ENCODE measurements around the gene PTPRN2. TPM values are rescaled to one million over a fixed set of nuclear protein-coding genes. Genes with fewer than 3 reads are reported as not detected.

The PTPRN2 gene
- total and polyA plus RNA-seq, 8 donors: 4.9 to 136 (median 46.8) TPM

GRCh38 chr7:158472596-158472995, 115.0 kb downstream of the PTPRN2 start:
- Histone ChIP-seq H3K9me3 (no peaks in the 10 kb centered on the region), H3K4me1 (no peaks in the 10 kb centered on the region), H3K27ac (no peak overlapping the region), H3K4me3 (no peak overlapping the region), H3K36me3 (no peaks in the 10 kb centered on the region), H3K27me3 (peaks cover 0 to 15% (median 0%) of the 10 kb centered on the region in 3 donors)
- DNase-seq: no peak
- intact Hi-C loops (cut with DNase I; ENCODE audit: low total_unique reads): no loop called here
- WGBS, 5 donors: 75 to 82% (median 80%) methylated on average over 11 of the region's 11 CpGs
- TF ChIP-seq EP300 (IDR thresholded peaks at IDR 0.05) (no peak), POLR2A (IDR thresholded peaks at IDR 0.05) (no peak), CTCF (IDR thresholded peaks at IDR 0.05) (no peak), POLR2AphosphoS5 (IDR thresholded peaks at IDR 0.05) (no peak)

DNA sequence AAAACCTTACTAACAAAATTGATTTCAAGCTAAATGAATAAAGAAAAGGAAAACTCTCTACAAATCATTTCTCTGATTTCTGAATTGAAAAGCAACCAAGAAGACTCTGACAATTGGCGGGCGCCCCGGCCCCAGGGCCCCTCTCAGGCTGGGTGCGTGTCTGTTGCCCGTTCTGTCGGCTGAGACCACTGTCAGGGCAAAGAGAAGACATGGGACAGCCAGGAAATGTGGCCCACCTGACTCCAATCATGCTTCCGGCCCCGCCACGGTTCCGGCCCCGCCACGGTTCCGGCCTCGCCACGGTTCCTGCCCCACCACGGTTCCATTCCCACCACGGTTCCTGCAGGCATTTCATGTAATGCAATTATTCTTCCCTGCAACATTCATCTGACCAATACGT, 115.9 kb downstream of the PTPRN2 start:
- intact Hi-C loops (cut with DNase I; ENCODE audit: low total_unique reads): no loop called here
- TF ChIP-seq CTCF (IDR thresholded peaks at IDR 0.05) (no peak), EP300 (IDR thresholded peaks at IDR 0.05) (no peak), POLR2A (IDR thresholded peaks at IDR 0.05) (no peak), POLR2AphosphoS5 (IDR thresholded peaks at IDR 0.05) (no peak)
- Histone ChIP-seq H3K4me3 (no peak overlapping the region), H3K4me1 (no peaks in the 10 kb centered on the region), H3K27me3 (peaks cover 0 to 18% (median 0%) of the 10 kb centered on the region in 3 donors), H3K9me3 (no peaks in the 10 kb centered on the region), H3K36me3 (no peaks in the 10 kb centered on the region), H3K27ac (no peak overlapping the region)
- 93 to 98% (median 96%) methylated on average over 18 of the region's 18 CpGs for WGBS, 5 donors
- no peak for DNase-seq

GRCh38 chr7:158470336-158470735, 117.3 kb downstream of the PTPRN2 start:
- Histone ChIP-seq H3K4me1 (no peaks in the 10 kb centered on the region), H3K27me3 (peaks cover 0 to 18% (median 0%) of the 10 kb centered on the region in 3 donors), H3K9me3 (no peaks in the 10 kb centered on the region), H3K36me3 (no peaks in the 10 kb centered on the region), H3K27ac (no peak overlapping the region), H3K4me3 (no peak overlapping the region)
- intact Hi-C loops (cut with DNase I; ENCODE audit: low total_unique reads): no loop called here
- TF ChIP-seq POLR2A (IDR thresholded peaks at IDR 0.05) (no peak), POLR2AphosphoS5 (IDR thresholded peaks at IDR 0.05) (no peak), EP300 (IDR thresholded peaks at IDR 0.05) (no peak), CTCF (IDR thresholded peaks at IDR 0.05) (no peak)
- WGBS, 5 donors: 84 to 91% (median 89%) methylated on average over 16 of the region's 16 CpGs
- no peak for DNase-seq

GRCh38 chr7:158469396-158470051, 118.1 kb downstream of the PTPRN2 start:
- no peak overlapping the region for H3K27ac ChIP-seq
- no peak for TF ChIP-seq EP300 (IDR thresholded peaks at IDR 0.05)
- TF ChIP-seq POLR2A (IDR thresholded peaks at IDR 0.05): no peak
- no peak for TF ChIP-seq CTCF (IDR thresholded peaks at IDR 0.05)
- no peak for TF ChIP-seq POLR2AphosphoS5 (IDR thresholded peaks at IDR 0.05)
- WGBS, 5 donors: 75 to 83% (median 79%) methylated on average over 8 of the region's 8 CpGs

More at GRCh38 chr7:158469396-158470051, 118.1 kb downstream of the PTPRN2 start:
- intact Hi-C loops (cut with DNase I; ENCODE audit: low total_unique reads): no loop called here
- Histone ChIP-seq H3K4me3 (no peak overlapping the region), H3K9me3 (no peaks in the 10 kb centered on the region), H3K4me1 (no peaks in the 10 kb centered on the region), H3K36me3 (no peaks in the 10 kb centered on the region), H3K27me3 (peaks cover 0 to 18% (median 0%) of the 10 kb centered on the region in 3 donors)
- DNase-seq: no peak
